Measurements from ENCODE around the gene KRT31. TPM values are rescaled to one million over a fixed set of nuclear protein-coding genes. Genes with fewer than 3 reads are reported as not detected.

KRT31 gene
- total and polyA plus RNA-seq, 2 of the 4 experiments (the other 2 are of a cell fraction): 0.05 TPM; not detected in 1

DNA sequence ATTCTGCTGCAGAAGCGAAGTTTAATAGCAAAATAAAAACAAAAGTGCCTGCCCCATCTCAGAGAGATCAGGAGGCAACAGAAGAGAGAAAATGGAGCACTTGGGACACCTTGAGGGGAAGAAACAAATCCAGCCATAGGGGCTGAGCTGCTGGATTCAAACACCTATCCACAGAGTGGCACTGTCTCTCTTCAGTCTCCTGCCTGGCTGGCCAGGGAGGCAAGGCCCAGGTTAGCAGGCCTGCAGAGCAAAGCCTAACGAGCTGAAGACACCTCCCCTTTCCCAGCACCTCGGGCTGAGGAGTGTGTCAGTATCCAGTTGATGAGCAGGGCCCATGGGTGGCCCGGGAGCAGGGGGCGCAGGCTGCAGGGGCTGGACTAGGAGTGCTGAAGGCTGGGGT, 8.8 kb upstream of the KRT31 start:
- dilution Hi-C loops (cut with HindIII; ENCODE audit: low sequenced_read_pairs, unreplicated experiment): no loop called here
- Histone ChIP-seq H2AFZ (replicated peaks; ENCODE audit: low read length, poor library complexity) (peak overlapping the region; percentile 65), H3K56ac (ENCODE audit: extremely low read depth, insufficient read depth, low read length) (no peak overlapping the region), H2BK120ac (ENCODE audit: low read depth, low read length) (peak overlapping the region; percentile 21; the same call in 1 of the 2 replicates), H2BK5ac (ENCODE audit: low read depth, low read length, poor library complexity, severe bottlenecking) (no peak overlapping the region), H2BK20ac (ENCODE audit: low read depth, low read length) (peak overlapping the region; percentile 32; the same call in 1 of the 2 replicates), H3K27me3 (ENCODE audit: control insufficient read depth, insufficient read depth, low read length) (no peaks in the 10 kb centered on the region), H4K91ac (ENCODE audit: insufficient read depth, low read depth, low read length) (peak overlapping the region; percentile 51), H3K4ac (ENCODE audit: low read depth, low read length) (peak overlapping the region; percentile 53; the same call in 1 of the 2 replicates), H3K18ac (ENCODE audit: low read depth, low read length) (no peak overlapping the region), H3K23ac (ENCODE audit: low read depth, low read length) (0 out of 2 replicates have a peak overlapping the region, but pooled peaks have one; percentile 43), H2AK5ac (ENCODE audit: low read depth, low read length) (peak overlapping the region; percentile 62; the same call in 1 of the 2 replicates), H3K14ac (replicated peaks; ENCODE audit: low read depth, low read length) (0 out of 2 replicates have a peak overlapping the region, but pooled peaks have one; percentile 8), H3K9me1 (ENCODE audit: insufficient read depth, low read length) (peaks cover 26% of the 10 kb centered on the region), H2AK9ac (replicated peaks; ENCODE audit: low read depth, low read length, poor library complexity) (peak overlapping the region; percentile 31), H3K36me3 (ENCODE audit: control insufficient read depth, insufficient read depth, low read length) (no peaks in the 10 kb centered on the region), H3K4me2 (ENCODE audit: low read depth, low read length) (no peak overlapping the region), H4K8ac (ENCODE audit: low read depth in 2 of 2, low read length in 2 of 2) (no peak overlapping the region), H2BK15ac (ENCODE audit: low read depth, low read length) (no peak overlapping the region; the same call in 1 of the 3 replicates), H3K9ac (ENCODE audit: low read depth, low read length) (no peak overlapping the region), H4K5ac (ENCODE audit: low read depth, low read length) (no peak overlapping the region), H3K79me1 (ENCODE audit: low read depth in 1 of 2, low read length in 2 of 2) (no peaks in the 10 kb centered on the region; a peak in 1 of 4 replicates), H3K4me1 (ENCODE audit: control insufficient read depth, insufficient read depth, low read length) (peaks cover 24% of the 10 kb centered on the region), H3K9me3 (ENCODE audit: control insufficient read depth, insufficient read depth, low read length) (no peaks in the 10 kb centered on the region), H3K4me3 (ENCODE audit: insufficient read depth, low read depth, low read length) (no peak overlapping the region), H3K27ac (ENCODE audit: insufficient read depth, low read length) (no peak overlapping the region), H4K20me1 (ENCODE audit: insufficient read depth, low read length) (no peaks in the 10 kb centered on the region)
- ATAC-seq (ENCODE audit: low read depth): no peak
- DNase-seq: no peak
- CTCF ChIA-PET: interaction anchor here (0.6 kb wide), 1 partner anchor 159 kb away, joined by 3 read pairs; no protein-coding TSS in a partner anchor
- no TSS peak for BruUV-seq (replicated peaks)
- intact Hi-C loops (cut with micrococcal nuclease): no loop called here
- no CpG with 5 or more reads among the region's 5 CpGs for WGBS, 2 experiments (ENCODE audit: extremely low coverage in 2 of 2, insufficient read length in 1 of 2)
- 0 out of 2 replicates have a peak, but pooled peaks have one; percentile 6 for TF ChIP-seq RAD21 (IDR thresholded peaks at IDR 0.05; ENCODE audit: low read length)
- TF ChIP-seq, protein P1, sequence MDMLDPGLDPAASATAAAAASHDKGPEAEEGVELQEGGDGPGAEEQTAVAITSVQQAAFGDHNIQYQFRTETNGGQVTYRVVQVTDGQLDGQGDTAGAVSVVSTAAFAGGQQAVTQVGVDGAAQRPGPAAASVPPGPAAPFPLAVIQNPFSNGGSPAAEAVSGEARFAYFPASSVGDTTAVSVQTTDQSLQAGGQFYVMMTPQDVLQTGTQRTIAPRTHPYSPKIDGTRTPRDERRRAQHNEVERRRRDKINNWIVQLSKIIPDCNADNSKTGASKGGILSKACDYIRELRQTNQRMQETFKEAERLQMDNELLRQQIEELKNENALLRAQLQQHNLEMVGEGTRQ (IDR thresholded peaks at IDR 0.05; ENCODE audit: low read depth, low read length): no peak
- in situ Hi-C loops (cut with MboI; ENCODE audit: low sequenced_read_pairs): no loop called here
- POLR2A ChIA-PET (ENCODE audit: unreplicated experiment): no interaction called here
